ENCODE results near the gene FOXS1.

GRCh38 chr20:31816221-31816620 lies 29.2 kb downstream of the FOXS1 start:
- no peak for TF ChIP-seq CTCF (IDR thresholded peaks at IDR 0.05 in 8 of 11, conservative IDR thresholded peaks at IDR 0.05 in 3 of 11)
- no peak for TF ChIP-seq POLR2A (IDR thresholded peaks at IDR 0.05)
- no peak for TF ChIP-seq POLR2AphosphoS5 (IDR thresholded peaks at IDR 0.05)

Data from spleen (tissue), 7 donors.